ENCODE data around the gene LGALS12.

DNA sequence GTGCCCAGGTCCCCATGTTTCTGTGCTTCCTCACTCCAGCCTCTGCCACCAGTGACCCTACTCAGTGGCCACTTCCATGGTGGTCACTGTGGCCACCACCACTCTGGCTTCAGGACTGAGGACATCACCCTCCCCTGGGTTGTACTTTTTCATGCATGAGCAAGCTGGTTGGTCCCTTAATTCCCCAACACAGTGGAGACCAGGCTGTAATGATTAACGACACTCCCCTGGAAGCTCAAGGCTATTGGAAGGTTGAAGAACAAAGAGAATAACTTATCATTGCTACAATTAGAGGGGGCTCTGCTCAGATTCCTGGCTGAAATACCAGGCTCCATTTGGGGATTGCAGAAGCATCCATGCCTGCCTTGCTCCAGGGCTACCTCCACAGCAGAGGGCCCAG is 41.2 kb downstream of the LGALS12 start:
- no peak for TF ChIP-seq POLR2A (IDR thresholded peaks at IDR 0.05)
- TF ChIP-seq, protein P1, sequence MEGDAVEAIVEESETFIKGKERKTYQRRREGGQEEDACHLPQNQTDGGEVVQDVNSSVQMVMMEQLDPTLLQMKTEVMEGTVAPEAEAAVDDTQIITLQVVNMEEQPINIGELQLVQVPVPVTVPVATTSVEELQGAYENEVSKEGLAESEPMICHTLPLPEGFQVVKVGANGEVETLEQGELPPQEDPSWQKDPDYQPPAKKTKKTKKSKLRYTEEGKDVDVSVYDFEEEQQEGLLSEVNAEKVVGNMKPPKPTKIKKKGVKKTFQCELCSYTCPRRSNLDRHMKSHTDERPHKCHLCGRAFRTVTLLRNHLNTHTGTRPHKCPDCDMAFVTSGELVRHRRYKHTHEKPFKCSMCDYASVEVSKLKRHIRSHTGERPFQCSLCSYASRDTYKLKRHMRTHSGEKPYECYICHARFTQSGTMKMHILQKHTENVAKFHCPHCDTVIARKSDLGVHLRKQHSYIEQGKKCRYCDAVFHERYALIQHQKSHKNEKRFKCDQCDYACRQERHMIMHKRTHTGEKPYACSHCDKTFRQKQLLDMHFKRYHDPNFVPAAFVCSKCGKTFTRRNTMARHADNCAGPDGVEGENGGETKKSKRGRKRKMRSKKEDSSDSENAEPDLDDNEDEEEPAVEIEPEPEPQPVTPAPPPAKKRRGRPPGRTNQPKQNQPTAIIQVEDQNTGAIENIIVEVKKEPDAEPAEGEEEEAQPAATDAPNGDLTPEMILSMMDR (IDR thresholded peaks at IDR 0.05), result no peak

All from gastroesophageal sphincter (tissue), 3 donors.